ENCODE results near the gene CNGA4.

CNGA4 gene

GRCh38 chr11:6253197-6253596, 14.3 kb downstream of the CNGA4 start:
- no peak overlapping the region for H3K23ac ChIP-seq (ENCODE audit: low read length)
- H2BK120ac ChIP-seq (ENCODE audit: low read depth, low read length): no peak overlapping the region
- H3K36me3 ChIP-seq (ENCODE audit: control insufficient read depth, insufficient read depth, low read length): no peaks in the 10 kb centered on the region
- H3K79me2 ChIP-seq (ENCODE audit: control insufficient read depth, insufficient read depth, low read length): no peaks in the 10 kb centered on the region
- H3K9ac ChIP-seq (ENCODE audit: low read length): no peak overlapping the region
- H3K4me3 ChIP-seq (ENCODE audit: low read length): no peak overlapping the region
- H3K4me2 ChIP-seq (ENCODE audit: low read length): no peak overlapping the region
- no peak overlapping the region for H4K5ac ChIP-seq (ENCODE audit: low read length)
- H2BK15ac ChIP-seq (replicated peaks; ENCODE audit: low read depth): no peak overlapping the region
- H2AK5ac ChIP-seq (ENCODE audit: low read length): no peak overlapping the region
- DNase-seq: no peak
- no peaks in the 10 kb centered on the region for H3K79me1 ChIP-seq (ENCODE audit: low read length)
- no peak overlapping the region for H3K4ac ChIP-seq (ENCODE audit: low read depth, low read length)
- H3K56ac ChIP-seq (ENCODE audit: low read length): no peak overlapping the region
- peaks cover 3% of the 10 kb centered on the region for H3K4me1 ChIP-seq (ENCODE audit: control insufficient read depth, low read depth, low read length)
- H3K27ac ChIP-seq (ENCODE audit: low read depth, low read length): no peak overlapping the region
- no peak overlapping the region for H2BK5ac ChIP-seq (ENCODE audit: low read length)
- H3K18ac ChIP-seq (ENCODE audit: low read length): no peak overlapping the region
- no peak overlapping the region for H4K8ac ChIP-seq (ENCODE audit: low read depth, low read length)
- H3K27me3 ChIP-seq (ENCODE audit: insufficient read depth, low read length, poor library complexity): no peaks in the 10 kb centered on the region
- WGBS (ENCODE audit: extremely low coverage, insufficient coverage, low lambda C conversion rate): no CpG with 5 or more reads among the region's 1 CpG

- Histone ChIP-seq H3K4ac (ENCODE audit: low read depth, low read length) (no peak overlapping the region), H3K4me3 (ENCODE audit: low read length) (no peak overlapping the region), H4K8ac (ENCODE audit: low read depth, low read length) (no peak overlapping the region), H3K36me3 (ENCODE audit: control insufficient read depth, insufficient read depth, low read length) (no peaks in the 10 kb centered on the region), H3K79me1 (ENCODE audit: low read length) (no peaks in the 10 kb centered on the region), H3K4me1 (ENCODE audit: control insufficient read depth, low read depth, low read length) (peaks cover 3% of the 10 kb centered on the region), H3K18ac (ENCODE audit: low read length) (no peak overlapping the region), H3K9ac (ENCODE audit: low read length) (no peak overlapping the region), H2AK5ac (ENCODE audit: low read length) (no peak overlapping the region), H2BK120ac (ENCODE audit: low read depth, low read length) (no peak overlapping the region), H4K5ac (ENCODE audit: low read length) (no peak overlapping the region), H3K27ac (ENCODE audit: low read depth, low read length) (no peak overlapping the region), H3K79me2 (ENCODE audit: control insufficient read depth, insufficient read depth, low read length) (no peaks in the 10 kb centered on the region), H2BK15ac (replicated peaks; ENCODE audit: low read depth) (no peak overlapping the region), H3K4me2 (ENCODE audit: low read length) (no peak overlapping the region), H2BK5ac (ENCODE audit: low read length) (no peak overlapping the region), H3K23ac (ENCODE audit: low read length) (no peak overlapping the region), H3K56ac (ENCODE audit: low read length) (no peak overlapping the region), H3K27me3 (ENCODE audit: insufficient read depth, low read length, poor library complexity) (no peaks in the 10 kb centered on the region)
- no peak for DNase-seq
- WGBS (ENCODE audit: extremely low coverage, insufficient coverage, low lambda C conversion rate): no CpG with 5 or more reads among the region's 3 CpGs
These were observed 19.3 kb downstream of the CNGA4 start for GRCh38 chr11:6258141-6258540.

GRCh38 chr11:6258571-6259081, 19.7 kb downstream of the CNGA4 start:
- peak overlapping the region; percentile 35 for H3K18ac ChIP-seq (ENCODE audit: low read length)
- H3K27ac ChIP-seq (ENCODE audit: low read depth, low read length): no peak overlapping the region
- H4K8ac ChIP-seq (ENCODE audit: low read depth, low read length): no peak overlapping the region
- no peaks in the 10 kb centered on the region for H3K79me1 ChIP-seq (ENCODE audit: low read length)
- peak overlapping the region; percentile 82 for H3K4me2 ChIP-seq (ENCODE audit: low read length)
- H3K23ac ChIP-seq (ENCODE audit: low read length): no peak overlapping the region
- H3K79me2 ChIP-seq (ENCODE audit: control insufficient read depth, insufficient read depth, low read length): no peaks in the 10 kb centered on the region
- no peak overlapping the region for H2AK5ac ChIP-seq (ENCODE audit: low read length)
- no peak overlapping the region for H4K5ac ChIP-seq (ENCODE audit: low read length)
- WGBS (ENCODE audit: extremely low coverage, insufficient coverage, low lambda C conversion rate): no CpG with 5 or more reads among the region's 16 CpGs
- no peaks in the 10 kb centered on the region for H3K27me3 ChIP-seq (ENCODE audit: insufficient read depth, low read length, poor library complexity)
- no peak overlapping the region for H2BK15ac ChIP-seq (replicated peaks; ENCODE audit: low read depth)
- no peak overlapping the region for H3K4ac ChIP-seq (ENCODE audit: low read depth, low read length)
- peak overlapping the region; percentile 79 for H3K56ac ChIP-seq (ENCODE audit: low read length)
- peak overlapping the region; percentile 57 for H3K9ac ChIP-seq (ENCODE audit: low read length)
- H3K36me3 ChIP-seq (ENCODE audit: control insufficient read depth, insufficient read depth, low read length): no peaks in the 10 kb centered on the region
- DNase-seq: peak; percentile 77
- peaks cover 3% of the 10 kb centered on the region for H3K4me1 ChIP-seq (ENCODE audit: control insufficient read depth, low read depth, low read length)
- H2BK5ac ChIP-seq (ENCODE audit: low read length): peak overlapping the region; percentile 44
- no peak overlapping the region for H3K4me3 ChIP-seq (ENCODE audit: low read length)
- no peak overlapping the region for H2BK120ac ChIP-seq (ENCODE audit: low read depth, low read length)

GRCh38 chr11:6260207-6260726, 21.4 kb downstream of the CNGA4 start:
- Histone ChIP-seq H2BK15ac (replicated peaks; ENCODE audit: low read depth) (no peak overlapping the region), H3K4ac (ENCODE audit: low read depth, low read length) (peak overlapping the region; percentile 10), H4K8ac (ENCODE audit: low read depth, low read length) (no peak overlapping the region), H3K18ac (ENCODE audit: low read length) (peak overlapping the region; percentile 28), H3K27me3 (ENCODE audit: insufficient read depth, low read length, poor library complexity) (no peaks in the 10 kb centered on the region), H2BK5ac (ENCODE audit: low read length) (no peak overlapping the region), H3K23ac (ENCODE audit: low read length) (peak overlapping the region; percentile 48), H2BK120ac (ENCODE audit: low read depth, low read length) (no peak overlapping the region), H3K4me3 (ENCODE audit: low read length) (no peak overlapping the region), H3K79me2 (ENCODE audit: control insufficient read depth, insufficient read depth, low read length) (no peaks in the 10 kb centered on the region), H3K9ac (ENCODE audit: low read length) (peak overlapping the region; percentile 5), H3K4me2 (ENCODE audit: low read length) (peak overlapping the region; percentile 2), H3K27ac (ENCODE audit: low read depth, low read length) (no peak overlapping the region), H3K36me3 (ENCODE audit: control insufficient read depth, insufficient read depth, low read length) (no peaks in the 10 kb centered on the region), H3K56ac (ENCODE audit: low read length) (peak overlapping the region; percentile 82), H2AK5ac (ENCODE audit: low read length) (no peak overlapping the region), H3K79me1 (ENCODE audit: low read length) (no peaks in the 10 kb centered on the region), H3K4me1 (ENCODE audit: control insufficient read depth, low read depth, low read length) (peaks cover 3% of the 10 kb centered on the region), H4K5ac (ENCODE audit: low read length) (no peak overlapping the region)
- no peak for DNase-seq
- WGBS (ENCODE audit: extremely low coverage, insufficient coverage, low lambda C conversion rate): no CpG with 5 or more reads among the region's 5 CpGs

GRCh38 chr11:6263662-6264061, 24.8 kb downstream of the CNGA4 start:
- H4K5ac ChIP-seq (ENCODE audit: low read length): no peak overlapping the region
- no peak overlapping the region for H2BK120ac ChIP-seq (ENCODE audit: low read depth, low read length)
- peaks cover 1% of the 10 kb centered on the region for H3K4me1 ChIP-seq (ENCODE audit: control insufficient read depth, low read depth, low read length)
- no peak overlapping the region for H4K8ac ChIP-seq (ENCODE audit: low read depth, low read length)
- no CpG with 5 or more reads among the region's 1 CpG for WGBS (ENCODE audit: extremely low coverage, insufficient coverage, low lambda C conversion rate)
- no peak overlapping the region for H3K18ac ChIP-seq (ENCODE audit: low read length)
- no peak overlapping the region for H3K4ac ChIP-seq (ENCODE audit: low read depth, low read length)
- H2AK5ac ChIP-seq (ENCODE audit: low read length): no peak overlapping the region
- H3K27me3 ChIP-seq (ENCODE audit: insufficient read depth, low read length, poor library complexity): no peaks in the 10 kb centered on the region
- no peak overlapping the region for H2BK15ac ChIP-seq (replicated peaks; ENCODE audit: low read depth)
- H3K56ac ChIP-seq (ENCODE audit: low read length): no peak overlapping the region
- H3K23ac ChIP-seq (ENCODE audit: low read length): no peak overlapping the region
- no peak overlapping the region for H2BK5ac ChIP-seq (ENCODE audit: low read length)
- H3K27ac ChIP-seq (ENCODE audit: low read depth, low read length): no peak overlapping the region
- DNase-seq: no peak
- no peaks in the 10 kb centered on the region for H3K79me1 ChIP-seq (ENCODE audit: low read length)
- H3K79me2 ChIP-seq (ENCODE audit: control insufficient read depth, insufficient read depth, low read length): no peaks in the 10 kb centered on the region
- H3K4me3 ChIP-seq (ENCODE audit: low read length): no peak overlapping the region
- H3K9ac ChIP-seq (ENCODE audit: low read length): no peak overlapping the region
- no peak overlapping the region for H3K4me2 ChIP-seq (ENCODE audit: low read length)
- no peaks in the 10 kb centered on the region for H3K36me3 ChIP-seq (ENCODE audit: control insufficient read depth, insufficient read depth, low read length)

- peak overlapping the region; percentile 2 for H2BK5ac ChIP-seq (ENCODE audit: low read length)
- no peak overlapping the region for H3K4me3 ChIP-seq (ENCODE audit: low read length)
- no peak overlapping the region for H3K56ac ChIP-seq (ENCODE audit: low read length)
- no peaks in the 10 kb centered on the region for H3K79me2 ChIP-seq (ENCODE audit: control insufficient read depth, insufficient read depth, low read length)
- peak overlapping the region; percentile 17 for H2AK5ac ChIP-seq (ENCODE audit: low read length)
- no CpG with 5 or more reads among the region's 1 CpG for WGBS (ENCODE audit: extremely low coverage, insufficient coverage, low lambda C conversion rate)
- H3K79me1 ChIP-seq (ENCODE audit: low read length): no peaks in the 10 kb centered on the region
- H3K27me3 ChIP-seq (ENCODE audit: insufficient read depth, low read length, poor library complexity): no peaks in the 10 kb centered on the region
- H3K18ac ChIP-seq (ENCODE audit: low read length): no peak overlapping the region
- no peak overlapping the region for H3K23ac ChIP-seq (ENCODE audit: low read length)
- no peak overlapping the region for H2BK15ac ChIP-seq (replicated peaks; ENCODE audit: low read depth)
- no peak for DNase-seq
- no peak overlapping the region for H2BK120ac ChIP-seq (ENCODE audit: low read depth, low read length)
- H4K5ac ChIP-seq (ENCODE audit: low read length): no peak overlapping the region
- H4K8ac ChIP-seq (ENCODE audit: low read depth, low read length): no peak overlapping the region
- no peak overlapping the region for H3K4me2 ChIP-seq (ENCODE audit: low read length)
- no peaks in the 10 kb centered on the region for H3K36me3 ChIP-seq (ENCODE audit: control insufficient read depth, insufficient read depth, low read length)
- H3K9ac ChIP-seq (ENCODE audit: low read length): no peak overlapping the region
- peak overlapping the region; percentile 20 for H3K27ac ChIP-seq (ENCODE audit: low read depth, low read length)
- H3K4ac ChIP-seq (ENCODE audit: low read depth, low read length): no peak overlapping the region
- peaks cover 3% of the 10 kb centered on the region for H3K4me1 ChIP-seq (ENCODE audit: control insufficient read depth, low read depth, low read length)
These were observed 29.9 kb downstream of the CNGA4 start for GRCh38 chr11:6268820-6269219.

All from mesendoderm (in vitro differentiated cells).